ENCODE results near the gene DDB1. TPM values are rescaled to one million over a fixed set of nuclear protein-coding genes. Genes with fewer than 3 reads are reported as not detected.
A peak's percentile ranks its signal among the peaks of the same experiment; 100 is the strongest.

DDB1 gene
- total and polyA plus RNA-seq, 9 of the 15 experiments (the other 6 are each of a cell fraction or from before 2014, with no cell fraction given): 172 to 361 (median 266) TPM

DNA sequence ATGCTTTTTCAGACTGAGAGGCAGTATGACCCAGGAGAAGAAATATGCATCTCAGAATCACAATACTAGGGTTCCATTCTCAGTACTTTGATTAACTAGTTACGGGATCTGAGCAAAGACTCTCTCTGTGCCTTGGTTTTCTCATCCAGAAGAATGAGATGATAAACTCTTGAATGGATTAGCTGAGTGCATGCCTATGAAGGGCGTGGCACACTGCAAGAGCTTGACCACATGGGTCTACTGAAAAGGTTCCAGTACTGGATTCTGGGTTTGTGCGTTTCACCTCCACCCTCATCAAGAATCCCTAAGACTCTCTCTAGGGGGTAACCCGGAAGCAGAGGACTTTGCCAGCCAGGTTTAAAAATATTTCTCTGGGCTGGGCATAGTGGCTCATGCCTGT lies 66.3 kb downstream of the DDB1 start (continued):
- peak; percentile 86 to 88 for TF ChIP-seq TEAD1 (CRISPR knock-in tag; IDR thresholded peaks at IDR 0.05)
- peak; percentile 23 to 70; a peak in 3 of 4 replicates for TF ChIP-seq RCOR1 (IDR thresholded peaks at IDR 0.05; ENCODE audit: borderline replicate concordance in 1 of 2, low read depth in 2 of 2, low read length in 2 of 2)
- TF ChIP-seq NR2C2 (CRISPR knock-in tag; IDR thresholded peaks at IDR 0.05): no peak
- TF ChIP-seq NR2C2 (tag; IDR thresholded peaks at IDR 0.05): no peak
- peak; percentile 100 for TF ChIP-seq KLF1 (tag; IDR thresholded peaks at IDR 0.05)
- TF ChIP-seq NR2C1 (IDR thresholded peaks at IDR 0.05): 0 out of 2 replicates have a peak, but pooled peaks have one; percentile 23
- no peak for TF ChIP-seq NR2C1 (tag; IDR thresholded peaks at IDR 0.05)

DNA sequence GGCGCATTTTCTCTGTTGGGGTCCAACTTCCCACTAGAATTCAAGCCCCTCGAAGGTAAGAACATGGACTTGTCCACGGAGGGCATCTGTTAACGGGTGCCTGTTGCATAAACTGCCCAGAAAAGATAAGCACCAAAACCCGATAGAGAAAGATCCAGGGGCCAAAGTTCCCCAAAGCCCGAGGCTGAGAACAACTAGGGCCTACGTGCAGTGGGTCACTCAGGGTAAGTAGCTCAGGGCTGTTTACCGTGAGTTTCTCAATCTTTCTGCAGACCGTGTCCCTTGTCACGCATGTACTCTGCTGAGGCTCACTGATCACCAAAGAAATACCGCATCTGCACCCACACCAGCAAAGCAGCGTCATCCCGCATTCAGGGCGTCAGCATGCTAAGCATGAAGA lies 67.5 kb downstream of the DDB1 start:
- ChIA-PET POLR2A (interaction anchor here (1.2 kb wide), 1 partner anchor 9 kb away, joined by 4 read pairs; no protein-coding TSS in a partner anchor), CTCF (ENCODE audit: low intra/inter-chr PET ratio) (no interaction called here)
- no peaks in the 10 kb centered on the region for H4K20me1 ChIP-seq (replicated peaks; ENCODE audit: control insufficient read depth, insufficient read depth, low read length)
- no peak overlapping the region for H3K4me3 ChIP-seq
- ATAC-seq (no peak), FAIRE-seq (no peak), DNase-seq (ENCODE audit: extremely low read depth in 1 of 4, low spot score in 3 of 4) (no peak)
- no TSS peak for BruUV-seq (replicated peaks)
- no peak overlapping the region for H3K9ac ChIP-seq (ENCODE audit: insufficient read depth in 1 of 2, low read depth in 2 of 2, low read length in 2 of 2)
- H3K9me1 ChIP-seq (ENCODE audit: control insufficient read depth, insufficient read depth, low read length): no peaks in the 10 kb centered on the region
- H3K36me3 ChIP-seq (ENCODE audit: control insufficient read depth, insufficient read depth, low read length): no peaks in the 10 kb centered on the region
- 65% methylated on average over 14 of the region's 14 CpGs for WGBS (ENCODE audit: insufficient coverage, low coverage, missing lambda C conversion rate)
- intact Hi-C loops (cut with micrococcal nuclease): no loop called here
- no peak overlapping the region for H3K27ac ChIP-seq (ENCODE audit: extremely low read depth, low read depth, low read length)
- H3K79me2 ChIP-seq (ENCODE audit: control insufficient read depth, insufficient read depth, low read length): no peaks in the 10 kb centered on the region
- no peak overlapping the region for H2AFZ ChIP-seq (ENCODE audit: low read depth, low read length)
- no peaks in the 10 kb centered on the region for H3K9me3 ChIP-seq (replicated peaks; ENCODE audit: control insufficient read depth, insufficient read depth, low read depth, low read length)
- no peaks in the 10 kb centered on the region for H3K27me3 ChIP-seq (ENCODE audit: control insufficient read depth in 2 of 2, insufficient read depth in 2 of 2, low read length in 2 of 2)
- H3K4me1 ChIP-seq (replicated peaks in 1 of 2; ENCODE audit: control insufficient read depth in 2 of 2, insufficient read depth in 2 of 2, low read length in 2 of 2): peaks cover 15 to 30% of the 10 kb centered on the region in 2 experiments; a peak in 4 of 5 replicates
- in situ Hi-C loops (cut with MboI): no loop called here
- no peak overlapping the region for H3K4me2 ChIP-seq (ENCODE audit: insufficient read depth, low read length)
- TF ChIP-seq, protein P1, sequence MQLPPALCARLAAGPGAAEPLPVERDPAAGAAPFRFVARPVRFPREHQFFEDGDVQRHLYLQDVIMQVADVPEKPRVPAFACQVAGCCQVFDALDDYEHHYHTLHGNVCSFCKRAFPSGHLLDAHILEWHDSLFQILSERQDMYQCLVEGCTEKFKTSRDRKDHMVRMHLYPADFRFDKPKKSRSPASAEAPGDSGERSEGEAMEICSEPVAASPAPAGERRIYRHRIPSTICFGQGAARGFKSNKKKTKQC (CRISPR knock-in tag; IDR thresholded peaks at IDR 0.05): no peak
- TF ChIP-seq SETDB1 (IDR thresholded peaks at IDR 0.05; ENCODE audit: low read length): no peak
- no peak for TF ChIP-seq ELF2 (CRISPR knock-in tag; IDR thresholded peaks at IDR 0.05)
- TF ChIP-seq CEBPG (CRISPR knock-in tag; IDR thresholded peaks at IDR 0.05): no peak
- TF ChIP-seq CEBPG (tag; conservative IDR thresholded peaks at IDR 0.05 in 1 of 2, IDR thresholded peaks at IDR 0.05 in 1 of 2): no peak
- TF ChIP-seq, protein P2, sequence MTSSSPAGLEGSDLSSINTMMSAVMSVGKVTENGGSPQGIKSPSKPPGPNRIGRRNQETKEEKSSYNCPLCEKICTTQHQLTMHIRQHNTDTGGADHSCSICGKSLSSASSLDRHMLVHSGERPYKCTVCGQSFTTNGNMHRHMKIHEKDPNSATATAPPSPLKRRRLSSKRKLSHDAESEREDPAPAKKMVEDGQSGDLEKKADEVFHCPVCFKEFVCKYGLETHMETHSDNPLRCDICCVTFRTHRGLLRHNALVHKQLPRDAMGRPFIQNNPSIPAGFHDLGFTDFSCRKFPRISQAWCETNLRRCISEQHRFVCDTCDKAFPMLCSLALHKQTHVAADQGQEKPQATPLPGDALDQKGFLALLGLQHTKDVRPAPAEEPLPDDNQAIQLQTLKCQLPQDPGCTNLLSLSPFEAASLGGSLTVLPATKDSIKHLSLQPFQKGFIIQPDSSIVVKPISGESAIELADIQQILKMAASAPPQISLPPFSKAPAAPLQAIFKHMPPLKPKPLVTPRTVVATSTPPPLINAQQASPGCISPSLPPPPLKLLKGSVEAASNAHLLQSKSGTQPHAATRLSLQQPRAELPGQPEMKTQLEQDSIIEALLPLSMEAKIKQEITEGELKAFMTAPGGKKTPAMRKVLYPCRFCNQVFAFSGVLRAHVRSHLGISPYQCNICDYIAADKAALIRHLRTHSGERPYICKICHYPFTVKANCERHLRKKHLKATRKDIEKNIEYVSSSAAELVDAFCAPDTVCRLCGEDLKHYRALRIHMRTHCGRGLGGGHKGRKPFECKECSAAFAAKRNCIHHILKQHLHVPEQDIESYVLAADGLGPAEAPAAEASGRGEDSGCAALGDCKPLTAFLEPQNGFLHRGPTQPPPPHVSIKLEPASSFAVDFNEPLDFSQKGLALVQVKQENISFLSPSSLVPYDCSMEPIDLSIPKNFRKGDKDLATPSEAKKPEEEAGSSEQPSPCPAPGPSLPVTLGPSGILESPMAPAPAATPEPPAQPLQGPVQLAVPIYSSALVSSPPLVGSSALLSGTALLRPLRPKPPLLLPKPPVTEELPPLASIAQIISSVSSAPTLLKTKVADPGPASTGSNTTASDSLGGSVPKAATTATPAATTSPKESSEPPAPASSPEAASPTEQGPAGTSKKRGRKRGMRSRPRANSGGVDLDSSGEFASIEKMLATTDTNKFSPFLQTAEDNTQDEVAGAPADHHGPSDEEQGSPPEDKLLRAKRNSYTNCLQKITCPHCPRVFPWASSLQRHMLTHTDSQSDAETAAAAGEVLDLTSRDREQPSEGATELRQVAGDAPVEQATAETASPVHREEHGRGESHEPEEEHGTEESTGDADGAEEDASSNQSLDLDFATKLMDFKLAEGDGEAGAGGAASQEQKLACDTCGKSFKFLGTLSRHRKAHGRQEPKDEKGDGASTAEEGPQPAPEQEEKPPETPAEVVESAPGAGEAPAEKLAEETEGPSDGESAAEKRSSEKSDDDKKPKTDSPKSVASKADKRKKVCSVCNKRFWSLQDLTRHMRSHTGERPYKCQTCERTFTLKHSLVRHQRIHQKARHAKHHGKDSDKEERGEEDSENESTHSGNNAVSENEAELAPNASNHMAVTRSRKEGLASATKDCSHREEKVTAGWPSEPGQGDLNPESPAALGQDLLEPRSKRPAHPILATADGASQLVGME (CRISPR knock-in tag; IDR thresholded peaks at IDR 0.05): no peak
- TF ChIP-seq ZFP1 (CRISPR knock-in tag; IDR thresholded peaks at IDR 0.05): no peak
- TF ChIP-seq ZNF24 (IDR thresholded peaks at IDR 0.05): no peak
- TF ChIP-seq, protein P3, sequence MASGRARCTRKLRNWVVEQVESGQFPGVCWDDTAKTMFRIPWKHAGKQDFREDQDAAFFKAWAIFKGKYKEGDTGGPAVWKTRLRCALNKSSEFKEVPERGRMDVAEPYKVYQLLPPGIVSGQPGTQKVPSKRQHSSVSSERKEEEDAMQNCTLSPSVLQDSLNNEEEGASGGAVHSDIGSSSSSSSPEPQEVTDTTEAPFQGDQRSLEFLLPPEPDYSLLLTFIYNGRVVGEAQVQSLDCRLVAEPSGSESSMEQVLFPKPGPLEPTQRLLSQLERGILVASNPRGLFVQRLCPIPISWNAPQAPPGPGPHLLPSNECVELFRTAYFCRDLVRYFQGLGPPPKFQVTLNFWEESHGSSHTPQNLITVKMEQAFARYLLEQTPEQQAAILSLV (tag; IDR thresholded peaks at IDR 0.05): no peak
- TF ChIP-seq MCM7 (IDR thresholded peaks at IDR 0.05): no peak
